RWPE2 (cell line): Measurements from ENCODE around the gene KDM4D.
A peak's percentile ranks its signal among the peaks of the same experiment; 100 is the strongest.

Experiments used
- ATAC-seq: fragments of 200-7000 bp; cut with Tn5 transposase; 3 replicates; pipeline ENCODE4 v1.9.1; 2021; ENCODE audit warnings: low read depth
- DNase-seq: peaks from one replicate; pipeline ENCODE4 v3.0.0-alpha.2; 2020; ENCODE audit warnings: low spot score
- H3K27ac ChIP-seq: fragments of 450-650 bp; 2 replicates; pipeline ENCODE4 v1.5.1; 2017; ENCODE audit warnings: mild to moderate bottlenecking; ENCODE audit not compliant: poor library complexity, severe bottlenecking
- H3K27me3 ChIP-seq: fragments of 250-450 bp; sonication (Bioruptor Pico); 2 replicates; pipeline ENCODE4 v1.5.1; 2021; ENCODE audit warnings: mild to moderate bottlenecking, moderate library complexity; ENCODE audit not compliant: insufficient read depth, poor library complexity, severe bottlenecking
- H3K36me3 ChIP-seq: fragments of 250-450 bp; sonication (Bioruptor Pico); 2 replicates; pipeline ENCODE4 v1.5.1; 2020; ENCODE audit warnings: low read depth, mild to moderate bottlenecking, moderate library complexity
- H3K4me1 ChIP-seq: fragments of 250-450 bp; sonication (Bioruptor Pico); 2 replicates; pipeline ENCODE4 v1.5.1; 2021; ENCODE audit warnings: mild to moderate bottlenecking, moderate library complexity; ENCODE audit not compliant: insufficient read depth, poor library complexity, severe bottlenecking
- H3K4me3 ChIP-seq: fragments of 250-450 bp; sonication (Bioruptor Pico); 2 replicates; pipeline ENCODE4 v1.5.1; 2021; ENCODE audit warnings: mild to moderate bottlenecking, moderate library complexity; ENCODE audit not compliant: severe bottlenecking
- H3K9me3 ChIP-seq: fragments of 250-450 bp; sonication (Bioruptor Pico); 2 replicates; pipeline ENCODE4 v1.5.1; 2021; ENCODE audit warnings: mild to moderate bottlenecking, moderate library complexity; ENCODE audit not compliant: severe bottlenecking
- TF ChIP-seq, protein P1 (sequence below): fragments of 450-650 bp; IDR thresholded peaks from one replicate; pipeline ENCODE4 v1.5.1; 2017; ENCODE audit warnings: mild to moderate bottlenecking, moderate library complexity; ENCODE audit not compliant: poor library complexity, severe bottlenecking

KDM4D gene

DNA sequence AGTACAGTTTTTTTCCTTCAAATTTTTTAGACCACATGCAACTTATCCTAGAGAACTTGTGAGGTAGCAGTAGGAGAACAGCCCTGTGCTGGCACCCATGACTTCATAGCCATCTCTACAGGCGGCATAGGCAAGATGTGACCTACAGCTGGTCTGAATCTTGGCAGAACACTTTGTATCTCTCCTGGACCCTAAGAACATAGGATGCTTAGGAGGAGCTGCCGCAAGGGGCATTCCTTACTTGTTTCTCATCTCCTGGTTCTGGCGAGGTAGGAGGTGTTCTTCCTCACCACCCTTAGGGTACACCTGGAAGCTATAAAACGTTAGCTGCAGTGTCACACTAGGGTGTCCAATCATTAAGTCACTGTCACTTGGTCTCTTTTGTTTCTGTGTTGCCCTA, 16.5 kb upstream of the KDM4D start:
- no peak for DNase-seq
- TF ChIP-seq, protein P1, sequence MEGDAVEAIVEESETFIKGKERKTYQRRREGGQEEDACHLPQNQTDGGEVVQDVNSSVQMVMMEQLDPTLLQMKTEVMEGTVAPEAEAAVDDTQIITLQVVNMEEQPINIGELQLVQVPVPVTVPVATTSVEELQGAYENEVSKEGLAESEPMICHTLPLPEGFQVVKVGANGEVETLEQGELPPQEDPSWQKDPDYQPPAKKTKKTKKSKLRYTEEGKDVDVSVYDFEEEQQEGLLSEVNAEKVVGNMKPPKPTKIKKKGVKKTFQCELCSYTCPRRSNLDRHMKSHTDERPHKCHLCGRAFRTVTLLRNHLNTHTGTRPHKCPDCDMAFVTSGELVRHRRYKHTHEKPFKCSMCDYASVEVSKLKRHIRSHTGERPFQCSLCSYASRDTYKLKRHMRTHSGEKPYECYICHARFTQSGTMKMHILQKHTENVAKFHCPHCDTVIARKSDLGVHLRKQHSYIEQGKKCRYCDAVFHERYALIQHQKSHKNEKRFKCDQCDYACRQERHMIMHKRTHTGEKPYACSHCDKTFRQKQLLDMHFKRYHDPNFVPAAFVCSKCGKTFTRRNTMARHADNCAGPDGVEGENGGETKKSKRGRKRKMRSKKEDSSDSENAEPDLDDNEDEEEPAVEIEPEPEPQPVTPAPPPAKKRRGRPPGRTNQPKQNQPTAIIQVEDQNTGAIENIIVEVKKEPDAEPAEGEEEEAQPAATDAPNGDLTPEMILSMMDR: no peak
- Histone ChIP-seq H3K4me1 (no peaks in the 10 kb centered on the region), H3K36me3 (peaks cover 11% of the 10 kb centered on the region), H3K27ac (no peak overlapping the region), H3K4me3 (no peak overlapping the region), H3K9me3 (no peaks in the 10 kb centered on the region), H3K27me3 (no peaks in the 10 kb centered on the region)
- ATAC-seq: peak; percentile 61; the same call in 2 of the 3 replicates

DNA sequence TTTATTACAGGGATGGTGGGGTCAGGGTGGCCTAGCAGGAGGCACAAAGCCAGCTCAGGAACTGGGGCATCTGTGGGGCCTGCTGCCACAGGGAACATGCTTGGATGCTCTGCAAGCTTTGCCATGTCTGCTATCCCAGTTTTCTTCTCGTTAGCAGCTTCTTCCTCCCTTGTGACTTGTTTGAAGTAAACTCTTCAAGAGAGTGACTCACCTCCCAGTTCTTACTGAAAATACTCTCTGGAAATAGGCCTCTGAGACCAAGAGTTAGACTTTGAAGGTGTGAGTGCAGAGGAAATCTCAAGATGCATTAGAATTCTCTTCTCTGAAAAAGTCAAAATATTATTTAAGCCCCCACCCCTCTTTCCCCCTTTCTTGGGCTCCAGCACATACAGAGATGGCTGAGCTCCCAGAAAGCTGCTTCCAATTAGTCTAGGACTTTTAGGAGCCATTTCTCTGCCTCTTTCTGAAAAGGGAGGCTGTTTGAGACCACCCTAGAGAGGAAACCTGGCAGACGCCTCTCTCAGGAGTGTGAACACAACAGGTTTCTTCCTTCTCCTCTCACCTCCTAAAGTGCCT, 15.3 kb upstream of the KDM4D start:
- Histone ChIP-seq H3K27ac (no peak overlapping the region), H3K36me3 (peaks cover 23% of the 10 kb centered on the region), H3K9me3 (no peaks in the 10 kb centered on the region), H3K4me3 (no peak overlapping the region), H3K4me1 (no peaks in the 10 kb centered on the region), H3K27me3 (no peaks in the 10 kb centered on the region)
- TF ChIP-seq, protein P1: no peak
- DNase-seq (no peak), ATAC-seq (0 out of 3 replicates have a peak, but pooled peaks have one; percentile 23)

DNA sequence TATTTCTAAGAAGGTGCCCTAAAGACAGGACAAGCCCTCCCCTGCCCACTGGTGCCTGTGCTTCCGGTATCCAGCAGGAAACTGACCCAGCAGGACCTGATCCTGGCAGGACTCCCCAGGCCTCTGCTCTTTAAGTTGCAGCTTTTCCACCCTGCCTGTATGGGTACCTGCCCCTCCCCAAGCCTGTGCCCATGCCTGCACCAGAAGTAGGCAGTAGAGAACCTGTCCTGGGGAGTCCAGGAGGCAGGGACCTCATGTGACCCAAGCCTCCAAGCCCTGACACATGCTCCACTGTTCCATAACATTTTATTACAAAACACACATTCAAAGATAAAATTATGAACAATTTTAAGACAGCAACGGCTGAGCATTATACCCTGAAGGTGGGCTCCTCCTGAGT, 14.3 kb upstream of the KDM4D start:
- ATAC-seq: no peak
- Histone ChIP-seq H3K9me3 (no peaks in the 10 kb centered on the region), H3K4me1 (no peaks in the 10 kb centered on the region), H3K4me3 (no peak overlapping the region), H3K27me3 (no peaks in the 10 kb centered on the region), H3K36me3 (peaks cover 33% of the 10 kb centered on the region), H3K27ac (no peak overlapping the region)
- TF ChIP-seq, protein P1: no peak
- no peak for DNase-seq

DNA sequence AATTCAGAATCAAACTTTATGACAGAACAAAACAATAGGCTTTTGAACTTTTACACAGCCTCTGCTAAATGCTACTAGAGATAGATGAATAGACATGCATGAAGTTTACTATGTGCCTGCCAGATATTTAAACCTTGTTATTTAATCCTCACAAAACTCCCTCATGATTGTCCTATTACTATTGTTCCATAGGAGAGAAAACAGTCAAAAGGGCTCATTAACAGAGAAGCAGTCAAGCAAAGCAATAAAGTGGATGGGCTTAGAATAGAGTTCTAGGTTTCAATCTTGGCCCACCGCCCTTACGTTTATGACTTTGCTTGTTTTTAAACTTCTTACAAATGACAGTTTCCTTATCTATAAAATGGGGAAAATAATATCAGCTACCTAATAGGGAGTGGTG, 13.0 kb upstream of the KDM4D start:
- H3K4me3 ChIP-seq: no peak overlapping the region
- peaks cover 46% of the 10 kb centered on the region for H3K36me3 ChIP-seq

DNA sequence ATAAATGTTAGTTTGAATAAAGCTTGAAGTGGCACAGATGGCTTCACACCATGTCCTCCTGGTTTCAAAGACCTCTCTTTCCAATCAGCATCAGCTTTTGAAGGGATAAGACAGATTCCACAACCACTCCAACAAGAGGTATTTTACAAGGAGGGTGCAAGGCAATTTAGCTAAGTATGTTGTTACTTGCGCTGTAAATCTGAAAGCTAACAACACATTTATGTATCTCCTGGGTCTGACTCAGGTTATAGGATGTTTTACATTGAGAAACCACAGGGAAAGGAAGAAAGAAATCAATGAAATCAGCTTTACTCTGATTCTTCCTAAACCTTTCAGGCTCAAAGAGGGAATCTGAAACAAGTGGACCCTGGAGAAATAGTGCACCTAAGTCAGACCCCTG, 12.3 kb upstream of the KDM4D start:
- Histone ChIP-seq H3K36me3 (peaks cover 53% of the 10 kb centered on the region), H3K4me1 (no peaks in the 10 kb centered on the region), H3K27me3 (no peaks in the 10 kb centered on the region), H3K4me3 (no peak overlapping the region), H3K27ac (no peak overlapping the region), H3K9me3 (no peaks in the 10 kb centered on the region)
- DNase-seq: no peak
- no peak for ATAC-seq
- TF ChIP-seq, protein P1: no peak

More for the DNA sequence above, 13.0 kb upstream of the KDM4D start:
- ATAC-seq (no peak), DNase-seq (no peak)
- no peaks in the 10 kb centered on the region for H3K9me3 ChIP-seq
- TF ChIP-seq, protein P1: no peak
- H3K27me3 ChIP-seq: no peaks in the 10 kb centered on the region
- no peak overlapping the region for H3K27ac ChIP-seq
- H3K4me1 ChIP-seq: no peaks in the 10 kb centered on the region
